IMR-90 (cell line): ENCODE data around the gene FKBP1B. TPM values are rescaled to one million over a fixed set of nuclear protein-coding genes. Genes with fewer than 3 reads are reported as not detected.

Source experiments
- ATAC-seq: fragments of 200-7000 bp; cut with Tn5 transposase; 2 replicates; pipeline ENCODE4 v1.9.1; 2020; ENCODE audit warnings: low read depth, mild to moderate bottlenecking, moderate library complexity
- BruUV-seq: library from RNA; stranded (reverse); fragments of 400-500 nt; replicated peaks from 2 replicates; lab custom pipeline; 2021; lab: Mats Ljungman, UMichigan
- CTCF ChIA-PET: fragments of 300-600 bp; formaldehyde crosslinking; extraction: SDS; loops from one replicate; lab custom pipeline; 2021; ENCODE audit warnings: antibody characterized with exemption; lab: Yijun Ruan, JAX
- POLR2A ChIA-PET: fragments of 300-600 bp; sonication (Branson Sonifier 250); formaldehyde crosslinking; loops from one replicate; lab custom pipeline; 2022; ENCODE audit warnings: antibody characterized with exemption; ENCODE audit not compliant: unreplicated experiment; lab: Charles Lee
- DNase-seq: peaks from one replicate; pipeline ENCODE4 v3.0.0; 2013
- H2AFZ ChIP-seq: replicated peaks from 2 replicates; pipeline ENCODE3; 2013; ENCODE audit warnings: low read length, mild to moderate bottlenecking; ENCODE audit not compliant: poor library complexity
- H2AK5ac ChIP-seq: 2 replicates; pipeline ENCODE4 v1.6.1; 2013; ENCODE audit warnings: low read depth, low read length, inconsistent platforms
- H2AK9ac ChIP-seq: replicated peaks from 2 replicates; pipeline ENCODE3; 2013; ENCODE audit warnings: mild to moderate bottlenecking, low read depth, low read length, moderate library complexity; ENCODE audit not compliant: poor library complexity
- H2BK120ac ChIP-seq: 2 replicates; pipeline ENCODE4 v1.6.1; 2013; ENCODE audit warnings: low read depth, low read length, inconsistent platforms
- H2BK15ac ChIP-seq: 3 replicates; pipeline ENCODE4 v1.6.1; 2013; ENCODE audit warnings: low read depth, low read length, inconsistent platforms
- H2BK20ac ChIP-seq: 2 replicates; pipeline ENCODE4 v1.6.1; 2013; ENCODE audit warnings: low read depth, mild to moderate bottlenecking, inconsistent platforms, low read length, moderate library complexity
- H2BK5ac ChIP-seq: 2 replicates; pipeline ENCODE4 v1.6.1; 2013; ENCODE audit warnings: mild to moderate bottlenecking, low read depth, low read length, inconsistent platforms; ENCODE audit not compliant: poor library complexity, severe bottlenecking
- H3K14ac ChIP-seq: replicated peaks from 2 replicates; pipeline ENCODE4 v1.6.1; 2013; ENCODE audit warnings: low read depth, low read length, inconsistent platforms
- H3K18ac ChIP-seq: 2 replicates; pipeline ENCODE4 v1.6.1; 2013; ENCODE audit warnings: low read depth, low read length, control low read depth
- H3K23ac ChIP-seq: 2 replicates; pipeline ENCODE4 v1.6.1; 2013; ENCODE audit warnings: low read depth, low read length, inconsistent platforms
- H3K27ac ChIP-seq: 2 replicates; pipeline ENCODE4 v1.5.1; 2013; ENCODE audit warnings: mild to moderate bottlenecking, control low read depth, low read length; ENCODE audit not compliant: insufficient read depth
- H3K27me3 ChIP-seq: 2 replicates; pipeline ENCODE4 v1.6.1; 2013; ENCODE audit warnings: low read length; ENCODE audit not compliant: control insufficient read depth, insufficient read depth
- H3K36me3 ChIP-seq: 2 replicates; pipeline ENCODE4 v1.6.1; 2013; ENCODE audit warnings: low read length, mixed read lengths; ENCODE audit not compliant: control insufficient read depth, insufficient read depth
- H3K4ac ChIP-seq: 2 replicates; pipeline ENCODE4 v1.6.1; 2013; ENCODE audit warnings: low read depth, low read length, inconsistent platforms
- H3K4me1 ChIP-seq: 2 replicates; pipeline ENCODE4 v1.6.1; 2013; ENCODE audit warnings: low read length, mixed read lengths; ENCODE audit not compliant: control insufficient read depth, insufficient read depth
- H3K4me2 ChIP-seq: 2 replicates; pipeline ENCODE4 v1.6.1; 2013; ENCODE audit warnings: low read depth, mild to moderate bottlenecking, control low read depth, low read length, moderate library complexity
- H3K4me3 ChIP-seq: 2 replicates; pipeline ENCODE4 v1.5.1; 2013; ENCODE audit warnings: low read depth, mild to moderate bottlenecking, control low read depth, low read length, moderate library complexity; ENCODE audit not compliant: insufficient read depth
- H3K56ac ChIP-seq: 2 replicates; pipeline ENCODE4 v1.6.1; 2013; ENCODE audit warnings: low read length, inconsistent platforms; ENCODE audit not compliant: insufficient read depth; ENCODE audit errors: extremely low read depth
- H3K79me1 ChIP-seq, 2 experiments: 2 replicates each; pipeline ENCODE4 v1.6.1; 2013; ENCODE audit warnings: low read length in 2 of 2, inconsistent platforms in 1 of 2, low read depth in 1 of 2
- H3K9ac ChIP-seq: 2 replicates; pipeline ENCODE4 v1.6.1; 2013; ENCODE audit warnings: low read depth, low read length, control low read depth
- H3K9me1 ChIP-seq: 2 replicates; pipeline ENCODE4 v1.6.1; 2013; ENCODE audit warnings: low read length, inconsistent platforms; ENCODE audit not compliant: insufficient read depth
- H3K9me3 ChIP-seq: 2 replicates; pipeline ENCODE4 v1.6.1; 2013; ENCODE audit warnings: low read length; ENCODE audit not compliant: control insufficient read depth, insufficient read depth
- H4K20me1 ChIP-seq: 2 replicates; pipeline ENCODE4 v1.6.1; 2013; ENCODE audit warnings: low read length, inconsistent platforms; ENCODE audit not compliant: insufficient read depth
- H4K5ac ChIP-seq: 2 replicates; pipeline ENCODE4 v1.6.1; 2013; ENCODE audit warnings: mild to moderate bottlenecking, low read depth, low read length, control low read depth
- H4K8ac ChIP-seq, 2 experiments: 2 replicates each; pipeline ENCODE4 v1.6.1; 2013; ENCODE audit warnings: low read depth in 2 of 2, low read length in 2 of 2, control low read depth in 1 of 2, inconsistent platforms in 1 of 2
- H4K91ac ChIP-seq: 2 replicates; pipeline ENCODE4 v1.6.1; 2013; ENCODE audit warnings: low read depth, low read length, inconsistent platforms; ENCODE audit not compliant: insufficient read depth
- BHLHE40 ChIP-seq: fragments of 150-350 bp; IDR thresholded peaks from 2 replicates; pipeline ENCODE4 v1.6.1; 2016; ENCODE audit warnings: mild to moderate bottlenecking, low read depth, low read length
- CEBPB ChIP-seq: IDR thresholded peaks from 2 replicates; pipeline ENCODE4 v1.6.1; 2012; ENCODE audit warnings: low read depth, low read length, improper control_type of control experiment
- CHD1 ChIP-seq: IDR thresholded peaks from 2 replicates; pipeline ENCODE4 v1.6.1; 2012; ENCODE audit warnings: low read depth, low read length, improper control_type of control experiment
- ELK1 ChIP-seq: fragments of 150-350 bp; IDR thresholded peaks from 2 replicates; pipeline ENCODE4 v1.6.1; 2016; ENCODE audit warnings: low read depth, mild to moderate bottlenecking, low read length, moderate library complexity, borderline replicate concordance
- FOS ChIP-seq: fragments of 150-350 bp; IDR thresholded peaks from 2 replicates; pipeline ENCODE4 v1.6.1; 2016; ENCODE audit warnings: low read depth, low read length
- MAFK ChIP-seq: IDR thresholded peaks from 2 replicates; pipeline ENCODE4 v1.6.1; 2012; ENCODE audit warnings: low read depth, low read length, improper control_type of control experiment
- MAZ ChIP-seq: IDR thresholded peaks from 2 replicates; pipeline ENCODE4 v1.6.1; 2012; ENCODE audit warnings: low read depth, mild to moderate bottlenecking, low read length, improper control_type of control experiment, moderate library complexity, borderline replicate concordance
- MXI1 ChIP-seq: IDR thresholded peaks from 2 replicates; pipeline ENCODE4 v1.6.1; 2012; ENCODE audit warnings: low read depth, mild to moderate bottlenecking, low read length, moderate library complexity, borderline replicate concordance
- NFE2L2 ChIP-seq: fragments of 150-350 bp; IDR thresholded peaks from 2 replicates; pipeline ENCODE4 v1.6.1; 2016; ENCODE audit warnings: low read depth, mild to moderate bottlenecking, low read length
- POLR2A ChIP-seq: IDR thresholded peaks from 2 replicates; pipeline ENCODE4 v1.6.1; 2012; ENCODE audit warnings: mild to moderate bottlenecking, low read depth, low read length
- RAD21 ChIP-seq: IDR thresholded peaks from 2 replicates; pipeline ENCODE4 v1.6.1; 2012; ENCODE audit warnings: low read length, improper control_type of control experiment
- RCOR1 ChIP-seq: IDR thresholded peaks from 2 replicates; pipeline ENCODE4 v1.6.1; 2012; ENCODE audit warnings: mild to moderate bottlenecking, low read length, improper control_type of control experiment; ENCODE audit not compliant: insufficient replicate concordance
- RFX5 ChIP-seq: IDR thresholded peaks from 2 replicates; pipeline ENCODE4 v1.8.0; 2012; ENCODE audit warnings: low read depth, mild to moderate bottlenecking, low read length, moderate library complexity
- SMC3 ChIP-seq: fragments of 150-350 bp; IDR thresholded peaks from 2 replicates; pipeline ENCODE4 v1.6.1; 2016; ENCODE audit warnings: low read depth, mild to moderate bottlenecking, antibody characterized with exemption, low read length, moderate library complexity
- WGBS, 2 experiments: methylation state at CpG; one replicate each; pipeline versions ENCODE4 v1.1.5 to v1.1.7; 2013; ENCODE audit warnings: missing lambda C conversion rate in 2 of 2; ENCODE audit not compliant: insufficient read length in 1 of 2; ENCODE audit errors: extremely low coverage in 2 of 2; 5-methylcytosine and 5-hydroxymethylcytosine counted together
- dilution Hi-C: fragments of 300-500 bp; cut with HindIII; formaldehyde crosslinking; loops from one replicate; pipeline ENCODE4 v1.14.3; 2018; ENCODE audit warnings: low sequenced_read_pairs; ENCODE audit not compliant: unreplicated experiment
- in situ Hi-C: fragments of 300-500 bp; cut with MboI; formaldehyde crosslinking; loops from 3 replicates; pipeline ENCODE4 v1.14.3; 2019; ENCODE audit warnings: low sequenced_read_pairs, inconsistent platforms, mixed read lengths
- intact Hi-C: fragments of 100-400 bp; cut with micrococcal nuclease; formaldehyde crosslinking; loops from 2 replicates; pipeline ENCODE4 v1.10.0; 2022
- polyA plus RNA-seq, 3 experiments: library from polyadenylated mRNA; depleted of rRNA; stranded (reverse); fragments of >200 nt; gene quantifications; 2 replicates each; pipeline ENCODE4 v1.2.3, GENCODE V29; 2012; ENCODE audit warnings: low replicate concordance in 1 of 3
- total RNA-seq: library from RNA; depleted of rRNA; stranded (reverse); fragments of >200 nt; gene quantifications from 2 replicates; pipeline ENCODE4 v1.2.3, GENCODE V29; 2012
- TF ChIP-seq, protein P1 (sequence below): fragments of 150-350 bp; IDR thresholded peaks from 2 replicates; pipeline ENCODE4 v1.6.1; 2017; ENCODE audit warnings: mild to moderate bottlenecking, antibody characterized with exemption, low read length, low read depth
- TF ChIP-seq, protein P2 (sequence below): conservative IDR thresholded peaks from 2 replicates; pipeline ENCODE4 v1.5.1; 2012; ENCODE audit warnings: mild to moderate bottlenecking, low read depth, low read length, improper control_type of control experiment

FKBP1B gene
- total and polyA plus RNA-seq, 2 of the 4 experiments (the other 2 are of a cell fraction) = 10.2 to 15.1 TPM

DNA sequence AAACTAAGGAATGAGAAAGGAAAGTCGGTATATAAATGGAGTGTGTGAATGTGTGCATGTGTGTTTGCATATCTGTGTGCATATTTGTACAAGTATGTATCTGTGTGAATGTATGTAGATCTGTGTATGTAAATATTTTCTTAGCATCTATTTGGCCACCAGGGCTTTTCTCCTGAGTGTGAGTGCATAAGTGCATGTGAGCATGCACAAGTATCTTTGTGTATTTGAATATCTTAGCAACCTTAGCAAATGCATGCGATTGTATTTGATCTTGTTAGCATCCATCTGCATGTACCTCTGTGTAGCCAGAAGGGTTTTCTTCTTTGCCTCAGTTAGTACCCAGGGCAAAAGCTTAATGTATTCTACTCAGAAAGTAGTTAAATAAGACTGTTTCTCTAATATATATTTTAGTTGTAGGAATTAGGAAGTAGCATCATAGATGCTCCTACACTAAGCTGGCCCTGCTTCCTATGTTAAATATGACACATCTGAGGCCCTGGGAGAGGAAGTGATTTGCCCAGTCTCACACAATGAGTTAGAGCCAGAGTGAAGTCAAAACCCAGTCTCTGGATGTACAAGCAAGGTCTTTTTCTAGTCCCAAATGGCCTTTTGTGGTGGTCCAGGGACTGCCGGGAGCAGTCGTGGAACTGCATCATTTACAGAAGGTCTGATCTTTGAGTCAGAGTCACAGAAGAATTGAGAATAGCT is 9.2 kb downstream of the FKBP1B start:
- Histone ChIP-seq H2AK9ac (peak overlapping the region; percentile 66), H2BK5ac (no peak overlapping the region), H3K36me3 (no peaks in the 10 kb centered on the region; the same call in none of the 2 replicates), H3K27ac (no peak overlapping the region), H3K4me3 (no peak overlapping the region), H4K5ac (no peak overlapping the region), H3K56ac (no peak overlapping the region), H2BK20ac (no peak overlapping the region), H2BK120ac (no peak overlapping the region), H4K8ac (no peak overlapping the region), H3K18ac (no peak overlapping the region), H3K14ac (no peak overlapping the region), H4K91ac (no peak overlapping the region), H3K23ac (no peak overlapping the region), H2BK15ac (no peak overlapping the region), H3K4ac (no peak overlapping the region), H3K4me2 (no peak overlapping the region), H3K9ac (no peak overlapping the region), H3K79me1 (no peaks in the 10 kb centered on the region), H4K20me1 (no peaks in the 10 kb centered on the region), H3K27me3 (no peaks in the 10 kb centered on the region), H2AK5ac (no peak overlapping the region), H3K9me1 (no peaks in the 10 kb centered on the region), H2AFZ (no peak overlapping the region), H3K4me1 (no peaks in the 10 kb centered on the region), H3K9me3 (no peaks in the 10 kb centered on the region)
- no TSS peak for BruUV-seq
- no peak for TF ChIP-seq RFX5
- TF ChIP-seq MAZ = no peak
- TF ChIP-seq CHD1 = no peak
- TF ChIP-seq RAD21 = no peak
- no peak for TF ChIP-seq FOS
- no peak for TF ChIP-seq POLR2A
- no peak for TF ChIP-seq NFE2L2
- no peak for TF ChIP-seq MXI1
- no peak for TF ChIP-seq ELK1
- TF ChIP-seq BHLHE40 = no peak
- no peak for TF ChIP-seq RCOR1
- no peak for TF ChIP-seq SMC3
- TF ChIP-seq, protein P1, sequence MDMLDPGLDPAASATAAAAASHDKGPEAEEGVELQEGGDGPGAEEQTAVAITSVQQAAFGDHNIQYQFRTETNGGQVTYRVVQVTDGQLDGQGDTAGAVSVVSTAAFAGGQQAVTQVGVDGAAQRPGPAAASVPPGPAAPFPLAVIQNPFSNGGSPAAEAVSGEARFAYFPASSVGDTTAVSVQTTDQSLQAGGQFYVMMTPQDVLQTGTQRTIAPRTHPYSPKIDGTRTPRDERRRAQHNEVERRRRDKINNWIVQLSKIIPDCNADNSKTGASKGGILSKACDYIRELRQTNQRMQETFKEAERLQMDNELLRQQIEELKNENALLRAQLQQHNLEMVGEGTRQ = no peak
- TF ChIP-seq CEBPB = no peak
- TF ChIP-seq, protein P2, sequence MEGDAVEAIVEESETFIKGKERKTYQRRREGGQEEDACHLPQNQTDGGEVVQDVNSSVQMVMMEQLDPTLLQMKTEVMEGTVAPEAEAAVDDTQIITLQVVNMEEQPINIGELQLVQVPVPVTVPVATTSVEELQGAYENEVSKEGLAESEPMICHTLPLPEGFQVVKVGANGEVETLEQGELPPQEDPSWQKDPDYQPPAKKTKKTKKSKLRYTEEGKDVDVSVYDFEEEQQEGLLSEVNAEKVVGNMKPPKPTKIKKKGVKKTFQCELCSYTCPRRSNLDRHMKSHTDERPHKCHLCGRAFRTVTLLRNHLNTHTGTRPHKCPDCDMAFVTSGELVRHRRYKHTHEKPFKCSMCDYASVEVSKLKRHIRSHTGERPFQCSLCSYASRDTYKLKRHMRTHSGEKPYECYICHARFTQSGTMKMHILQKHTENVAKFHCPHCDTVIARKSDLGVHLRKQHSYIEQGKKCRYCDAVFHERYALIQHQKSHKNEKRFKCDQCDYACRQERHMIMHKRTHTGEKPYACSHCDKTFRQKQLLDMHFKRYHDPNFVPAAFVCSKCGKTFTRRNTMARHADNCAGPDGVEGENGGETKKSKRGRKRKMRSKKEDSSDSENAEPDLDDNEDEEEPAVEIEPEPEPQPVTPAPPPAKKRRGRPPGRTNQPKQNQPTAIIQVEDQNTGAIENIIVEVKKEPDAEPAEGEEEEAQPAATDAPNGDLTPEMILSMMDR = no peak
- no peak for TF ChIP-seq MAFK
- in situ Hi-C loops = no loop called here
- DNase-seq = no peak
- ChIA-PET POLR2A (no interaction called here), CTCF (no interaction called here)
- 80% methylated on average over 1 of the region's 4 CpGs; no CpG with 5 or more reads in 1 of the 2 experiments for WGBS, 2 experiments
- intact Hi-C loops = no loop called here
- ATAC-seq = no peak
- dilution Hi-C loops = no loop called here
